Measurements from ENCODE around the gene A2M. TPM values are rescaled to one million over a fixed set of nuclear protein-coding genes. Genes with fewer than 3 reads are reported as not detected.
A peak's percentile ranks its signal among the peaks of the same experiment; 100 is the strongest.

The A2M gene
- total RNA-seq, 3 donors from 2014 or later, result 2.1 to 3.2 (median 2.3) TPM

DNA sequence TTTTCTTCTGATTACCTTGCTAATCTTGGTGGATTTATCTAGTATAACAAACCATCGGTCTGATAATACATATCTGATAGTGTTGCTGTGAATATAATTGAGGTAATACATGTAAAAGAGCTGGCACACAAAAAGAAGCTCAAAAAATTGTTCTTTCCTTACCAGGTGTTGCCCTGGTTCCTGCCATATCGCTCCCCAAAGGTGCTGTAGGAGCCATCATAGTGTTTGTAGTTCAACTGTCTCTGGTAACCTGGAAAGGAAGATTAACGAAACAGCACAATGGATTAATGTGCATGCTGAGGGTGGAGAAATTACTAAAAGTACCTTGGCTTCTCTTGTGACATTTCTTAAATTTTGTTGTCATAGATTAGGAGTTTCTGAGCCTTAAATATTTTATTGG lies 36.6 kb downstream of the A2M start:
- Mint-ChIP-seq H3K4me1 (ENCODE audit: low read depth) (no peaks in the 10 kb centered on the region), H3K4me3 (no peak overlapping the region), H3K27me3 (ENCODE audit: low read depth) (no peaks in the 10 kb centered on the region), H3K9me3 (peaks cover 9% of the 10 kb centered on the region), H3K36me3 (ENCODE audit: insufficient read depth) (peaks cover 21% of the 10 kb centered on the region)
- no peak for DNase-seq
- no peak for ATAC-seq

DNA sequence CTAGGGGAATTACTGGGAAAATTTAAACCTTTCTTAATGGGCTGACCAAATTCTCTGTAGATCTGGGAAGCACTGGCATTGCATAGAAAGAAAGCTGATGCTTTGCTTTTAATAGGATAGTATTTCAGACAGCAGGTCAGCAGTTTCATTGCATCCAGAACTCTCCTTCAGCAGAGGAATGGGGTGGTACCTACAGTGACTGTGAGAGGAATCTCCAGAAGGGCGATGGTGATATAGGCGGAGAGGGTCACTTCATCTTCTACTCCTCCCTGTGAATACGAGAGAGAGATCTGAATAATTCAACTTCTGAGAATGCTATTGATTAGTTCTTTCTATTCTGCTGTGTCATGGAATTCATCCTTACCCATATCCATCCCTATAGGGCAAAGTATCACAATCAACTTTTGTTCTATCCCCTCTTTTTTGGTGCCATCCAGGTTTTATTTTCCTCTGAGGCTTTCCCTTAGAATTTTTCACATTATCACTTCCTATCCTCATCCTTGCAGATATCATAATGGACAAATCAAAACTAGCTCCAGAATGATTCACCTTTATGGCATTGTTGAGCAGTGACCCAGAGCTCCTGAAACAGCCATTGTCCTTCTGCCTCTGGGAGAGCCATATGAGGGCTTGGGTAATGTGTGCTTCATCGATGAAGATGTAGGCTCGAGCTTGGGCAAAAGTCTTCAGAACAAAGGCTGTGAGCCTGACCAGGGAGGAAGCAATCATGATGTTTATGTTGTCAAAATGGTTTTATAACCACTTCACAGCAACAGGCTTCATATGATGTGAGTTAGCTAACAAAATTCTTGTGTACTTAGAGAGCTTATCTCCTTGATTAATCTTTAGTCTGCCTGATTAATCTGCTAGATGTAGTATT lies 38.3 kb downstream of the A2M start:
- H3K9me3 Mint-ChIP-seq, result no peaks in the 10 kb centered on the region
- ATAC-seq (no peak), DNase-seq (no peak)
- peaks cover 16% of the 10 kb centered on the region for H3K36me3 Mint-ChIP-seq (ENCODE audit: insufficient read depth)
- no peaks in the 10 kb centered on the region for H3K4me1 Mint-ChIP-seq (ENCODE audit: low read depth)
- H3K27me3 Mint-ChIP-seq (ENCODE audit: low read depth), result no peaks in the 10 kb centered on the region
- H3K4me3 Mint-ChIP-seq, result no peak overlapping the region

DNA sequence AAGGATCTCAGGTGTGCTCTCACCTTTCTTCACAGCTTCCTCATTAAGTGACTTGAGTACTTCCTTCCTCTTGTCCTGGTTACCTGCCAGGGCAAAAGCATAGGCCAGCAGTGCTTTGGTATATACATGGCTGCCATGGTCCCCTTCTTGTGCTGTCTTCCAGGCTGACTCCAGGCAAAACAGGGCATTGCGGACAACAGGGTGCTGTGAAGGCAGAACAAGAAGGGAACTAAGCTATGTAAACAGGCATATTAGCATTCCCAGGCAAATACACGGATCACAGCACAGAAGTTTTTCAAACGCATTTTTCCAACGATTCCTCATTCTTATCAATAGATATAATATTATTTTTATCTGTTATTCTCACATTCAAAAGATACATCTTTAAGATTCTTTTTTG lies 39.0 kb downstream of the A2M start:
- DNase-seq (no peak), ATAC-seq (no peak)
- Mint-ChIP-seq H3K4me3 (no peak overlapping the region), H3K9me3 (no peaks in the 10 kb centered on the region), H3K36me3 (ENCODE audit: insufficient read depth) (peaks cover 12% of the 10 kb centered on the region), H3K27me3 (ENCODE audit: low read depth) (no peaks in the 10 kb centered on the region), H3K4me1 (ENCODE audit: low read depth) (no peaks in the 10 kb centered on the region)

DNA sequence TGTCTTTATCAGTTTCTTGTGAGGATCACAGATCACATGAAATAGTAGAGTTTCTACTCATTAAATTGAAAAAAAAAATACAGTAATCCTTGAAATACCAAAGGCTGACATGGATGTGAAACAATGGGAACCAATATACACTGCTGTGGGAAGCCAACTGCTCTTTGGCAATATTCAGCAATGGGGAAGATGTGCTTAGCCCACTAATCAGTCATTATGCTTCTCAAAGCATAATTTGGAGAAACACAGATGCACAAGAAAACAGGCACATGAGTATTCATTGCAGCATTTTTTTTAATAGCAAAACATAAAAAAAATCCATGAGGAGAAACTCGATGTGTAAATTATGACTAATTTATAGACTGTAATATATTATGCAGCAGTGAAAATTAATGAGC lies 40.6 kb downstream of the A2M start:
- no peaks in the 10 kb centered on the region for H3K9me3 Mint-ChIP-seq
- ATAC-seq (no peak), DNase-seq (no peak)
- H3K4me1 Mint-ChIP-seq (ENCODE audit: low read depth), result no peaks in the 10 kb centered on the region
- no peaks in the 10 kb centered on the region for H3K27me3 Mint-ChIP-seq (ENCODE audit: low read depth)
- peaks cover 9% of the 10 kb centered on the region for H3K36me3 Mint-ChIP-seq (ENCODE audit: insufficient read depth)
- H3K4me3 Mint-ChIP-seq, result no peak overlapping the region

DNA sequence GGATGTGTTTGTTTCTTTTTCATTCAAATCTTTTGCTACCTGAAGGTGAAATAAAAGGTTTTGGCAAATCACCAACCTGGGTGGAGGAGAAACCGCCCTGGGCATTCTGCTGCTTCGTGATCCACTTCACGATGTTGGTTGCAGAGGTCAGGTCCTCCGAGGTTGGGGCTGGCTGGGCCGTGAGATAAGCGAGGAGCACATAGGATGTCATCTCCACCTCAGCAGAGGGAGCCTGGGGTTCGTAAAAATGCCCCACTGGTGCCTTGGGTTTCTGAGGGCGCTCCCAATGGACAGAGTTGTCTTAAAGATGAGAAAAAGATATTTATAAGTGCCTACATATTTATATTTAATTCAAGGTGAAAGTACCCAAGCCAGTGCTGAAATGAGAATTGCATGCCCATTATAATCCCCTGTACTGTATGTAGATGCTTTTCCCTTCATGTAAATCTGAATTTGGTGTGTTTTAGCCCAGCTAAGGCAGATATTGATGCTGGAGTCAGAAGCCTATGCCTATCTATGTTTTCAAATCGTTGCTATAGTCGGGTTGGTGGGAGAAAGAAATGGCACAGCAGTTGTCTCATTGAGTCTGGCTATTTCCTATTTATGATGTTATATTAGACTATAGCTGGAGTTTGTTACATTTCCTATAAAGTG lies 41.1 kb downstream of the A2M start:
- Mint-ChIP-seq H3K9me3 (no peaks in the 10 kb centered on the region), H3K36me3 (ENCODE audit: insufficient read depth) (peaks cover 7% of the 10 kb centered on the region), H3K4me3 (no peak overlapping the region), H3K27me3 (ENCODE audit: low read depth) (no peaks in the 10 kb centered on the region), H3K4me1 (ENCODE audit: low read depth) (no peaks in the 10 kb centered on the region)
- ATAC-seq (no peak), DNase-seq (no peak)

DNA sequence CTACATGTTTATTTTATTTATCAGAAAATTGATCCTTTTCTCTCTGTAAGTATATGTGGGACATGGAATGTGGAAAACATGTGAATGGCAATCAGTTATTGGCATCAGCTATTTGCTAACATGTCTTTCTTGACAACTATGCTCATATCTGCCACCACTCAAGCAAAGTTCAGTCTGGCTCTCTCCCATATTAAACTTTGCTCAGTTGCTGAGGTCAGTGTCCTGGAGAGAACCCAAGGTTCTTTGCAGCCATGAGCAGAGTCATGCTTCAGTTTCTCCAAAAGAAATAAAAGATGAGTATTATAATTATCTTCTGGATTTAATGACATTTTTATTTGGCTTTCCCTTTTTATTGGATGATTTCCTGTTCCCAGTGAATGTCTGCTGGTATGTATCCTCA lies 42.6 kb downstream of the A2M start:
- no peaks in the 10 kb centered on the region for H3K27me3 Mint-ChIP-seq (ENCODE audit: low read depth)
- H3K4me3 Mint-ChIP-seq, result no peak overlapping the region
- no peaks in the 10 kb centered on the region for H3K9me3 Mint-ChIP-seq
- H3K36me3 Mint-ChIP-seq (ENCODE audit: insufficient read depth), result peaks cover 2% of the 10 kb centered on the region
- no peak for ATAC-seq
- DNase-seq, result no peak
- H3K4me1 Mint-ChIP-seq (ENCODE audit: low read depth), result no peaks in the 10 kb centered on the region

DNA sequence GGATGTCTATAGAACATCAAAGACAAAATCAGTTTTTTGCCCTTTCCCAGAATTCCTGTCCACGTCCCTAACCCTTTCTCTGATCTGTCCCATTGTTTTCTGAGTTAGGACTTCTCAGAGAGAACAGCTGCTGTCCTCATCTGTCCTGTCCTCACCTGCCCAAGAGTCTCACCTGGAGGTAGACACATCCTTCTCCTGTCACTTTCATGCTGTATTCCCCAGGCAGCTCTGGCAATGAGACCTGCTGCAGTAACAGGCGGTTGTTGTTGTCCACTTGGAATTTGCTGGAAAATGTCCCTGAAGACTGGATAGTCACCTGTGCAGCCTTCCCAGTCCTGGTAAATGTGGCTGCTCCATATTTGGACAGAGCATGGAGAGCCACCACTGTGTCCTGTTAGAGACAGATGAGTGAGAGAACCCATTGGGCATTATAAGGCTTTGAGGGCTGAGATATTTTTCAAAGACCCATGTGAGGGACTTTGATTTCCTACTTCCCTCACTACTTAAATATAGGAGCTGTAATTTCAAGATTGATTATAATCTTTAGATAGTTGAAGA lies 43.2 kb downstream of the A2M start:
- no peak overlapping the region for H3K4me3 Mint-ChIP-seq
- no peaks in the 10 kb centered on the region for H3K9me3 Mint-ChIP-seq
- H3K36me3 Mint-ChIP-seq (ENCODE audit: insufficient read depth), result peaks cover 2% of the 10 kb centered on the region
- ATAC-seq, result no peak
- no peaks in the 10 kb centered on the region for H3K27me3 Mint-ChIP-seq (ENCODE audit: low read depth)
- no peak for DNase-seq
- no peaks in the 10 kb centered on the region for H3K4me1 Mint-ChIP-seq (ENCODE audit: low read depth)

DNA sequence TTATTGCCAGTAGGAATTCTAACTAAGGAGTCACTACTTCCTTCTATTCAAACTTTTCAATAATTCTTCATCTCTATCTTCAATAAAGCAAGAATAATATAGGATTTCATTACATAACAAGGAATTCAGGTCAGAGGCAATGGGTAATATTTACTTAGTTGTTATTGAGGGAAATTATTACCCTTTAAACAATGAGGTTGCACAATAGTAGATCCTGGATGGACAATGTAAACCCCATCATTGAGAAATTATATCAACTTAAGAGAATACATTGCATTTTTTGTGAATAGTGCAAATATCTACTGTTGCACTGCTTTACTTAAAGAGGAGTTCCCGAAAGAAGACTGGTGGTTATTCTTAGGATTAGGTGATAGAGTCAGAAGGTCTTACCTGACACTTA lies 43.8 kb downstream of the A2M start:
- peaks cover 7% of the 10 kb centered on the region for H3K36me3 Mint-ChIP-seq (ENCODE audit: insufficient read depth)

DNA sequence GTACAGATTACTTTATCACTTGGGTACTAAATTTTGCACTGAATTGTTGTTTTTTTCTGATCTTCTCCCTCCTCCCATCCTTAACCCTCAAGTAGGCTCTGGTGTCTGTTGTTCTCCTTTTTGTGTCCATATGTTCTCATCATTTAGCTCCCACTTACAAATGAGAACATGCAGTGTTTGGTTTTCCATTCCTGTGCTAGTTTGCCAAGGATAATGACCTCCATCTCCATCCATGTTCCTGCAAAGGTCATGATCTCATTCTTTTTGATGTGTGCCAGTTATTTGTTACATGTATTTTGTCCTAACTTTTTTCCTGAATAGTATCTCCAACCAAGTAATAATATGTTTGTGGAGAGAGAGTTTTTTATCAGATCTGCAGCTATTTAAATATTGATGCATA lies 44.2 kb downstream of the A2M start:
- no peak for DNase-seq
- H3K36me3 Mint-ChIP-seq (ENCODE audit: insufficient read depth), result peaks cover 7% of the 10 kb centered on the region
- H3K4me3 Mint-ChIP-seq, result no peak overlapping the region
- no peak for ATAC-seq
- H3K9me3 Mint-ChIP-seq, result no peaks in the 10 kb centered on the region
- no peaks in the 10 kb centered on the region for H3K27me3 Mint-ChIP-seq (ENCODE audit: low read depth)
- no peaks in the 10 kb centered on the region for H3K4me1 Mint-ChIP-seq (ENCODE audit: low read depth)

More for the DNA sequence above, 43.8 kb downstream of the A2M start:
- DNase-seq (no peak), ATAC-seq (no peak)
- no peak overlapping the region for H3K4me3 Mint-ChIP-seq
- H3K27me3 Mint-ChIP-seq (ENCODE audit: low read depth), result no peaks in the 10 kb centered on the region
- no peaks in the 10 kb centered on the region for H3K4me1 Mint-ChIP-seq (ENCODE audit: low read depth)
- no peaks in the 10 kb centered on the region for H3K9me3 Mint-ChIP-seq

DNA sequence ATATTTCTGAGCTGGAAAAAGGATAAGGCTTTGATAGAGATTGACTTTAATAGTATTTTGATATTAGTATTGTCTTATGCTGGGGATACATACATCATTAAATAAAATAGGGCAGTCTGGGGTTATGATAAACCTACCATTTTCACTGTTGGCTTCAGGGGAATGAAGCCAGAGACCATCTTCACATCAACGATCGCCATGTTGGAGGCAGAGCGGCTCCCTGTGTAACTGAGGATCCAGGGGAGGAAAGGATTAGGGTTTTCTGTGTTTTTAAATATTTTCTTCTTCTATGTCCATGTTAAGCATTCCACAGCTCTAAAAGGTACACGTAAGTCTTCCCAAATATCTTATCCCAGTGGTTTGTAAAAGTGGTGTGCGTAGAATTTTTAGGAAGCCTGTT lies 45.4 kb downstream of the A2M start:
- DNase-seq (no peak), ATAC-seq (no peak)
- H3K4me1 Mint-ChIP-seq (ENCODE audit: low read depth), result no peaks in the 10 kb centered on the region
- no peaks in the 10 kb centered on the region for H3K9me3 Mint-ChIP-seq
- H3K4me3 Mint-ChIP-seq, result no peak overlapping the region
- peaks cover 7% of the 10 kb centered on the region for H3K36me3 Mint-ChIP-seq (ENCODE audit: insufficient read depth)
- H3K27me3 Mint-ChIP-seq (ENCODE audit: low read depth), result no peaks in the 10 kb centered on the region

DNA sequence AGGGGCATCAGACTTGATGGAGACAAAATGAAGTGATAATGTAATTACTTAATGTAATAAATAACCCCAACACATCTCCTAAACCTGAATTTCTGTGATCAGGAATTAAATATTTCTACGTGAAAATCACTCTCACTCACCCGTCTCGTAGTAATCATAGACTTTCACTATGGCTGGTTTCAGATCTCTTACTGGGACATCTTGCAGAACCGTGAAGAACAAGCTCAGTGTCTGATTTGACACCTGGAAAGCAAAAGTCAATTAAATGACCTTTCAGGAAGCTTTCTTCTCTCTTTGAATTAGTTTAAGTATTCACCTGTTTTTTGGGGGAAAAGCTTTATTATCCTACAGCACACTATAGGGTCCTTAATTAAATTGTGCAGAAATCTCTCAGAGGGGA lies 47.1 kb downstream of the A2M start:
- no peak for ATAC-seq

DNA sequence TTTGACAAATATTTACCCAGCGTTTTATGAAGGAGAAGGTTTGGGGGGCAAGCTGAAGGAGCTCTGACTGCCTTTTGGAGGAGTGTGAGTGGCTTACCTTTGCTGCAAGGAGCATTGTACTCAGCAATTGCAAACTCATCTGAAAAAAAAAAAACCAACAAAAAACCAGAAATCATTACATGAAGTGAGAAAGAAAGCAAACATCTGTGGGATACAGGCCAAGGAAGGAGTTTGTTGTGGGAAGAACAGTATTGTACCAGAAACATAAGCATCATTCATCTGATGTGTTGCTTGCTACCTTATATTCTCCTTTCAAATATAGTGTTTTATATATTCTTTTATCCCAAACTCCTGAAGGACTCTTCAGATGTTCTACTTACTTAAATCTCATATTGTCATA lies 47.6 kb downstream of the A2M start:
- DNase-seq (no peak), ATAC-seq (no peak)
- peaks cover 7% of the 10 kb centered on the region for H3K36me3 Mint-ChIP-seq (ENCODE audit: insufficient read depth)
- no peaks in the 10 kb centered on the region for H3K9me3 Mint-ChIP-seq
- H3K27me3 Mint-ChIP-seq (ENCODE audit: low read depth), result no peaks in the 10 kb centered on the region
- H3K4me1 Mint-ChIP-seq (ENCODE audit: low read depth), result peaks cover 7% of the 10 kb centered on the region
- no peak overlapping the region for H3K4me3 Mint-ChIP-seq

More for the DNA sequence above, 47.1 kb downstream of the A2M start:
- H3K4me3 Mint-ChIP-seq, result no peak overlapping the region
- peaks cover 5% of the 10 kb centered on the region for H3K4me1 Mint-ChIP-seq (ENCODE audit: low read depth)
- H3K9me3 Mint-ChIP-seq, result no peaks in the 10 kb centered on the region
- no peak for DNase-seq
- H3K36me3 Mint-ChIP-seq (ENCODE audit: insufficient read depth), result peaks cover 7% of the 10 kb centered on the region
- no peaks in the 10 kb centered on the region for H3K27me3 Mint-ChIP-seq (ENCODE audit: low read depth)

DNA sequence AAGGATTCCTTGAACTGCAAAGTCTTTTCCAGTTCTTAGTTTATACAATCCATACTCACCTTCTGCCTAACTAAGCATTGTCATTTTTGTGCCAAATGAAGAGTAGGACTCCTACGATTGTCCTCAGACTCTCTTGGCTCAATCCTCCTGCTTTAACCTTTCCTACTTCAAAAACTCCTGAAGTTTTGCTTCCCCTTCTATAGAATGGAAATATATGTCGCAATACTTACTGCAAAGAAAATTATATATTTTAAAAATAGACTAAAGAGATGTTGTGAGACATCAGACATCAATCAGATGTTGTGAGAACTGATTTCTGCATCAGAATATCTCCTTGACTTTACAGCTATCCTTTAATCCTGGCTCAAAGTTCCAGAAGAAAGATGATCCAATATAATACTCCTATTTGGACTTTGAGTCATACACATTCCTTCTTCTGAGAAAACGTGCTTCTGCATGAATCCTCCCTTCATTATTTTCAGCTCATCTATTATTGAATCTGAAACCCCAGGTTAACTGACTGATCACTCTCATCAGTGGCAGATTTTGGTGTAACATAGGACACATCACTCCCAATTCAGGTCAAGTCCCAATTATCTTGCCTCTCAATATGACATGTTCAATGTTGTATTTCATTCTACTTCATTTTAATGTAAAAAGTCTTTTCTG lies 48.8 kb downstream of the A2M start:
- DNase-seq (no peak), ATAC-seq (no peak)
- no peak overlapping the region for H3K4me3 Mint-ChIP-seq
- no peaks in the 10 kb centered on the region for H3K27me3 Mint-ChIP-seq (ENCODE audit: low read depth)
- H3K4me1 Mint-ChIP-seq (ENCODE audit: low read depth), result peaks cover 7% of the 10 kb centered on the region
- H3K36me3 Mint-ChIP-seq (ENCODE audit: insufficient read depth), result peaks cover 5% of the 10 kb centered on the region
- H3K9me3 Mint-ChIP-seq, result no peaks in the 10 kb centered on the region

DNA sequence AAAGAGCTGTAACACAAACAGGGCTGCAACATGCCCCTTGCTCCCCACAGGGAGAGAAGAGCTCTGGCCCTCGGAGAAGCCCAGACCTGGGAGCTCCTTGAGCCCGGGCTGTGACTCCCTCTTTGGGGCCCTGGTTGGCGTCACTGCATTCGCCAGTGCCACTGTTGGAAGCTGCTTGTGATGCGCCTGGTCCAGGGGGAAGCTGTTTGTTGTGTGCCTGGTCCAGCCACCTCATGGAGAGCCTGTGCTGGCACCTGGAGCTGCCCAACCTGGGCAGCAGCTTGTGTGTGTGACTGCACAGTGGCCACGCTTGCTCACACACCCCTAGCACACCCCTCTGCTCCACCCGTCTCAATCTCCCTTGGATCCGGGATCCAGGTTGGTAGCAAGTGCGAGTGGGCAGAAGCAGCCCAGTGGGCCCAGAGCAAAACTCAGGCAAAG lies 49.5 kb downstream of the A2M start:
- H3K27me3 Mint-ChIP-seq (ENCODE audit: low read depth), result no peaks in the 10 kb centered on the region
- DNase-seq (no peak), ATAC-seq (no peak)
- no peaks in the 10 kb centered on the region for H3K9me3 Mint-ChIP-seq
- peaks cover 7% of the 10 kb centered on the region for H3K4me1 Mint-ChIP-seq (ENCODE audit: low read depth)
- peaks cover 5% of the 10 kb centered on the region for H3K36me3 Mint-ChIP-seq (ENCODE audit: insufficient read depth)
- H3K4me3 Mint-ChIP-seq, result peak overlapping the region; percentile 33

Data from activated T-cell treated with anti-CD3 and anti-CD28 coated beads, Interleukin-2, amount 50 U/mL, for 4 hours (primary cell).